NCI-H2227 treated with DMSO at 0.1 percent for 48 hours (cell line): ENCODE data around the gene DNAJC5.

Experiments used
- DNase-seq: peaks from one replicate; lab custom pipeline; 2025; lab: John Stamatoyannopoulos, UW

Gene DNAJC5

DNA sequence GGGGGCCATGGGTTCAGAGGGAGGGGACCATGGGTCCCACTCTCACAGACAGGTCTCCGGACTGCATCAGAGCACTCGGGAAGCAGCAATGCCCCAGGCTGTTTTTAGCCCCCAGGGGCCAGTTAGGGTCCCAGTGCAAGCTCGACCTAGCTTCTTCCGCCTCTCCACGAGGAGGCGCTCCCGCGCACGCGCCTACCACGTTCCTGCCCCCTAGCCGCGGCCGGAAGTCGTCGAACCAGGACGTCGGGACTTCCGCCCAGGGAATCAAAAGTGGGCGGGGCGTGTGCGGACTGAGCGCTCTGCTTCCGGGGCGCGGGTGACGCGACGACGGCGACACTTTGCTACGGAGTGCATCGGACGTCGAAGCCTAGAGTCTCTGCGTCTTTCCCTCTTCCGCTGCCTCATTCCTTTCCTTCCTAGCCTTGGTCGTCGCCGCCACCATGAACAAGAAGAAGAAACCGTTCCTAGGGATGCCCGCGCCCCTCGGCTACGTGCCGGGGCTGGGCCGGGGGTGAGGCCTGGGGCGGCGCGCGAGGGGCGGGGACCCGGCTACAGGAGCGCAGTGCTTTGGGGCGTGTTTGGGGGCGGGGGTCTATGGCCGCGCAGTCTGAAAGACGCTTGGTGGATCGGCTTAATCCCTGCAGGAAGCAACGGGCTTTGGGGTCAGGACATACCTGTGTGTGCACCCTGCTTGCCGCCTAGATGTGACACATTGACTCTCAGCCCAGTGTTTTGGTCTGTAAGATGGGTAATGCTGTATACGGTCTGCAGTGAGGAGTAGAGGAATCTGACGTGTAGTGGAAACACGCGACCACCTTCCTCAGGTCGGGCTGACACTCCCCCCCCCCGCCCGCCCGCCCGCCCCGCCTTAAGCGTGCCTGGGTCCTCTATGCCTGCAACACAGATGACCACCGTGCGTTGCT, 86.1 kb downstream of the DNAJC5 start, which contains the start of gene PRPF6:
PRPF6 (plus strand) TSS at position 327 of the 923 bp plus-strand sequence; CDS start at position 441, 114 bp downstream.
- DNase-seq = peak; percentile 98

DNA sequence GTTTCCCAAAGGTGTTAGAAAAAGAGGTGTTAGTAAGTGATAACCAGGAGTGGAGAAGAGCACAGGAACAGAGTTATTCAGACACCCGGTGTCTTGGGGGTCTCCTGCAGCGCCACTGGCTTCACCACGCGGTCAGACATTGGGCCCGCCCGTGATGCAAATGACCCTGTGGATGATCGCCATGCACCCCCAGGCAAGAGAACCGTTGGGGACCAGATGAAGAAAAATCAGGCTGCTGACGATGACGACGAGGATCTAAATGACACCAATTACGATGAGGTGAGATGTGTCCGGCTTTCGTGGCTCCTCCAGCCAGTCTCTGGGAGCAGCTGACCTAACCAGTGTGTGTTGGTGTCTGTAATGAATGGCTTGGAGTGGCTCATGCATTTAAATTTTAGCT, 88.0 kb downstream of the DNAJC5 start:
- DNase-seq = no peak
